ENCODE measurements around the gene MAP4K5.
A peak's percentile ranks its signal among the peaks of the same experiment; 100 is the strongest.
"Not testable (repeated sequence)": the region's sequence is repeated elsewhere in the genome, so short reads cannot be mapped to it uniquely, and the experiment has no call there.

The MAP4K5 gene

DNA sequence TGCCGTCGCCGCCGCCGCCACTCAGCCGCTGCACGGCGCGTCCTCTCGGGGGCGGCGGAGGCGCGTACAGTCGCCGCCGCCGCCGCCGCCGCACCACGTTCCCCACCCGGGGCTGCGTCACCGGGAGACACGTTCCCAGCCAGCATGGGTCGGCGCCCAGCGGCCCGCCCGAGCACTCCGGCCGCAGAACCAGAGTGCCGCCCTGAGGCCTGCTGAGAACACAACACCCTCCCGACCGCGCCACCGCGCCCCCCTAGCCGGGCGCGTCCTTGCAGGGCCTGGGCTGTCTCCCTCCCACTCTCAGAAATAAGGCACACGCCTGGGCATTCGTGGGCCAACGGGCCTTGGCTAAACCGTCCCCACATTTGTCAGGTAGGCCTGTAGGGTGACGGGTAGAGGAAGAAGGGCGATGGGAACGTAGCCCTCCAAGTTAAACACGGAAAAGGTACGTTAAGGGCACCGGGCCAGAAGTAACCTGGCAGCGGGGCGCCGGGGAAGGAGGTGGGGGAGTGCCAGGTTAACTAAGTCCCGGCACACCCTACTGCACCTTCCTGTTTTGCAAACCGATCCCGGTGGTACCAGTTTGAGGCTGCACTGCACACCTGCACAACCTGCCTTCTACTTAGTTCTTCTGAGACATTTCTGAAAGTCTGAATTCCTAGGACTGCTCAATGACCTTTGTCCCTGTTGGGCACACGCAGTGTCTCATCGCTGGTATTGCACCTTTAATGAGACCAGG, at the start of gene MAP4K5:
TSS of gene MAP4K5 (minus strand) at position 68 of the 739 bp plus-strand sequence. CDS start 520 bp downstream, outside the sequence.
- peak within 1 kb of the TSS; percentile 85 for H3K9ac ChIP-seq (ENCODE audit: low read length)
- no peaks in the 10 kb centered on the region for H3K9me3 ChIP-seq (ENCODE audit: control insufficient read depth, low read length)
- peak within 1 kb of the TSS; percentile 68 for H3K4me3 ChIP-seq (ENCODE audit: low read length)
- H3K4me1 ChIP-seq (ENCODE audit: control insufficient read depth, insufficient read depth, low read length), result peaks cover 15% of the 10 kb centered on the region
- no peaks in the 10 kb centered on the region for H3K36me3 ChIP-seq (ENCODE audit: control insufficient read depth, insufficient read depth, low read length)
- H3K27me3 ChIP-seq (ENCODE audit: control insufficient read depth, insufficient read depth, low read length), result no peaks in the 10 kb centered on the region

GRCh38 chr14:50578433-50578832, 46.1 kb upstream of the MAP4K5 start:
- Histone ChIP-seq H3K4me1 (ENCODE audit: control insufficient read depth, insufficient read depth, low read length) (peaks cover 4% of the 10 kb centered on the region), H3K36me3 (ENCODE audit: control insufficient read depth, insufficient read depth, low read length) (no peaks in the 10 kb centered on the region), H3K9ac (ENCODE audit: low read length) (no peak overlapping the region), H3K9me3 (ENCODE audit: control insufficient read depth, low read length) (no peaks in the 10 kb centered on the region), H3K4me3 (ENCODE audit: low read length) (no peak overlapping the region), H3K27me3 (ENCODE audit: control insufficient read depth, insufficient read depth, low read length) (no peaks in the 10 kb centered on the region)

DNA sequence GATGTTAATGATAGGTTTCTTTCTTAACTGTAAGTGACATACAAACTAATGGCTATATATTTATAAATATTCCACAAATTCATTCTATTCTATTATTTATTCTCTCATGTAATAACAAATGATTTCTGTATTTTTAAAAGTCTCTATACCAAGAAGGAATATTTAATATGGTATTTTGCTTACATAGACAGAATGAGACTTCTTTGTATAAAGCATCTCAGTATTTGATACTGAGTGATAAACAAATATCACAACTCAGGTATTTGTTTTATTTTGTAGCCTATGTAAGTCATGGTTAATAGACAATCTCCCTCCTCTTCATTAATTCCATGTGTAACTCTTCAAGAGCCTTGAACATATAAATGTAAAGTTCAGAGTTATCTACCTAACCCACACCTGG, 45.6 kb upstream of the MAP4K5 start:
- H3K9me3 ChIP-seq (ENCODE audit: control insufficient read depth, low read length), result no peaks in the 10 kb centered on the region
- H3K9ac ChIP-seq (ENCODE audit: low read length), result no peak overlapping the region
- no peaks in the 10 kb centered on the region for H3K27me3 ChIP-seq (ENCODE audit: control insufficient read depth, insufficient read depth, low read length)

DNA sequence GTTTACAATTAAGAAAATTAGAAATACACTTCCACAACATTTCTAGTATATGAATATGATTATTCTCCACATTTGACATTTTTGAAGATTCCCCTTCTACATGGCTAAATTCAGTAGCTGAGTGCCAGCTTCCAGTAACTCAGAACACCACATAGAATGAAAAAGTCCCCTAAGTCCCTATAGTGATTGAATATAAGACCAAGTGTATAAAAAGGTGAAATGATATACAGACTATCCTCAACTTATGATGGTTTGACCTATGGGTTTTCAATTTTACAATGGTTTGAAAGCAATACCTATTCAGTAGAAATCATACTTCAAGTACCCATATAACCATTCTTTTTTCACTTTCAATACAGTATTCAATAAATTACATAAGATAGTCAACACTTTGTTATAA, 43.4 kb upstream of the MAP4K5 start:
- no peak overlapping the region for H3K9ac ChIP-seq (ENCODE audit: low read length)
- no peak overlapping the region for H3K4me3 ChIP-seq (ENCODE audit: low read length)
- H3K27me3 ChIP-seq (ENCODE audit: control insufficient read depth, insufficient read depth, low read length), result no peaks in the 10 kb centered on the region
- no peaks in the 10 kb centered on the region for H3K9me3 ChIP-seq (ENCODE audit: control insufficient read depth, low read length)
- H3K36me3 ChIP-seq (ENCODE audit: control insufficient read depth, insufficient read depth, low read length), result no peaks in the 10 kb centered on the region
- H3K4me1 ChIP-seq (ENCODE audit: control insufficient read depth, insufficient read depth, low read length), result peaks cover 4% of the 10 kb centered on the region

More for the DNA sequence above, 45.6 kb upstream of the MAP4K5 start:
- no peaks in the 10 kb centered on the region for H3K36me3 ChIP-seq (ENCODE audit: control insufficient read depth, insufficient read depth, low read length)
- peaks cover 4% of the 10 kb centered on the region for H3K4me1 ChIP-seq (ENCODE audit: control insufficient read depth, insufficient read depth, low read length)
- no peak overlapping the region for H3K4me3 ChIP-seq (ENCODE audit: low read length)

DNA sequence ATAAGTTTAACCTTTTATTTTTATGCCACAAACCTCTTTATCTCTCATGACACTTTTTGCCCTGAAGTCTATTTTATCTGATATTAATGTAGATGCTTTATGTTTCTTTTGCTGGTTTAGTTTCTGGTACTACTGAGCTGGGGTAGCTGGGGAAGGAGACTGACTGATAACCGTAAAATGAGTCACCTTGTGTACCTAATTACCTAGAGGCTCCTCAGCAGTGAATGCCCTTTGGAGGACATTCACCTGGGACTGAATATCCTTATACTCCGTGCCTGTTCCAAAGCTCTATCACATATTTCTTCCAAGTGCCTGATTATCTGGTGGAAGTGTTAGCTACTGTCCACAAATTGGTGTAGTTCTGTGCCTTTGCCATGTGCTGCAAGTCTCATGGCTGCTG, 41.5 kb upstream of the MAP4K5 start:
- no peak overlapping the region for H3K4me3 ChIP-seq (ENCODE audit: low read length)
- H3K4me1 ChIP-seq (ENCODE audit: control insufficient read depth, insufficient read depth, low read length), result peaks cover 4% of the 10 kb centered on the region
- H3K9me3 ChIP-seq (ENCODE audit: control insufficient read depth, low read length), result no peaks in the 10 kb centered on the region
- no peaks in the 10 kb centered on the region for H3K36me3 ChIP-seq (ENCODE audit: control insufficient read depth, insufficient read depth, low read length)
- H3K9ac ChIP-seq (ENCODE audit: low read length), result no peak overlapping the region
- no peaks in the 10 kb centered on the region for H3K27me3 ChIP-seq (ENCODE audit: control insufficient read depth, insufficient read depth, low read length)

GRCh38 chr14:50569714-50570274, 37.4 kb upstream of the MAP4K5 start:
- H3K27me3 ChIP-seq (ENCODE audit: control insufficient read depth, insufficient read depth, low read length), result no peaks in the 10 kb centered on the region
- H3K4me1 ChIP-seq (ENCODE audit: control insufficient read depth, insufficient read depth, low read length), result peaks cover 4% of the 10 kb centered on the region
- no peak overlapping the region for H3K4me3 ChIP-seq (ENCODE audit: low read length)
- H3K36me3 ChIP-seq (ENCODE audit: control insufficient read depth, insufficient read depth, low read length), result no peaks in the 10 kb centered on the region
- H3K9me3 ChIP-seq (ENCODE audit: control insufficient read depth, low read length), result no peaks in the 10 kb centered on the region
- H3K9ac ChIP-seq (ENCODE audit: low read length), result no peak overlapping the region

GRCh38 chr14:50562841-50563240, 30.5 kb upstream of the MAP4K5 start:
- no peaks in the 10 kb centered on the region for H3K36me3 ChIP-seq (ENCODE audit: control insufficient read depth, insufficient read depth, low read length)
- H3K27me3 ChIP-seq (ENCODE audit: control insufficient read depth, insufficient read depth, low read length), result peaks cover 17% of the 10 kb centered on the region
- H3K4me3 ChIP-seq (ENCODE audit: low read length), result no peak overlapping the region
- H3K9ac ChIP-seq (ENCODE audit: low read length), result no peak overlapping the region
- H3K4me1 ChIP-seq (ENCODE audit: control insufficient read depth, insufficient read depth, low read length), result no peaks in the 10 kb centered on the region
- no peaks in the 10 kb centered on the region for H3K9me3 ChIP-seq (ENCODE audit: control insufficient read depth, low read length)

DNA sequence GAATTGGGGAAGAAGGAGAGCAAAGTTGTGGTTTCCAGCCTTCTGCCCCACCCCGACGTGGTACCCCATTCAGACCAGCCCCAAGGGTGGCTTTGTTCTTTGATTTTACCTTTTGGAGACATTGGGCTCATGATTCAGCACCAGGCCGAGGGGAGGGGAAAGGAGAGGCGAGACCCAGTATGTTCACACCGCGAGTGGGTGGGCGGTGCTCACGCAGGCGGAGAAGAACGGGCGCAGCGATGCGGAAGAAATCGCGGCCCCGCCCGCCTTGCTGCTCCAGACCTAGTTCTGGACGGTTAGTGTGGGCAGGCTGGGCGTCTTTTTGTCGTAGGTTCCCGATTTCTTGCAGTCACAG, 28.5 kb upstream of the MAP4K5 start:
- H3K4me3 ChIP-seq (ENCODE audit: low read length), result peak overlapping the region; percentile 58
- H3K36me3 ChIP-seq (ENCODE audit: control insufficient read depth, insufficient read depth, low read length), result no peaks in the 10 kb centered on the region
- H3K9ac ChIP-seq (ENCODE audit: low read length), result peak overlapping the region; percentile 67
- no peaks in the 10 kb centered on the region for H3K4me1 ChIP-seq (ENCODE audit: control insufficient read depth, insufficient read depth, low read length)
- H3K27me3 ChIP-seq (ENCODE audit: control insufficient read depth, insufficient read depth, low read length), result peaks cover 17% of the 10 kb centered on the region
- H3K9me3 ChIP-seq (ENCODE audit: control insufficient read depth, low read length), result no peaks in the 10 kb centered on the region

- H3K9me3 ChIP-seq (ENCODE audit: control insufficient read depth, low read length), result no peaks in the 10 kb centered on the region
- H3K4me1 ChIP-seq (ENCODE audit: control insufficient read depth, insufficient read depth, low read length), result no peaks in the 10 kb centered on the region
- peaks cover 17% of the 10 kb centered on the region for H3K27me3 ChIP-seq (ENCODE audit: control insufficient read depth, insufficient read depth, low read length)
- no peaks in the 10 kb centered on the region for H3K36me3 ChIP-seq (ENCODE audit: control insufficient read depth, insufficient read depth, low read length)
- H3K4me3 ChIP-seq (ENCODE audit: low read length), result peak within 1 kb of the TSS; percentile 58
- H3K9ac ChIP-seq (ENCODE audit: low read length), result peak within 1 kb of the TSS; percentile 67
Measured at GRCh38 chr14:50559990-50560930, 27.9 kb upstream of the MAP4K5 start, which contains the start of gene ATL1. Gene ATL1, plus strand, starts transcription at chr14:50560145. Its CDS starts 121 bp downstream, at chr14:50560266.

DNA sequence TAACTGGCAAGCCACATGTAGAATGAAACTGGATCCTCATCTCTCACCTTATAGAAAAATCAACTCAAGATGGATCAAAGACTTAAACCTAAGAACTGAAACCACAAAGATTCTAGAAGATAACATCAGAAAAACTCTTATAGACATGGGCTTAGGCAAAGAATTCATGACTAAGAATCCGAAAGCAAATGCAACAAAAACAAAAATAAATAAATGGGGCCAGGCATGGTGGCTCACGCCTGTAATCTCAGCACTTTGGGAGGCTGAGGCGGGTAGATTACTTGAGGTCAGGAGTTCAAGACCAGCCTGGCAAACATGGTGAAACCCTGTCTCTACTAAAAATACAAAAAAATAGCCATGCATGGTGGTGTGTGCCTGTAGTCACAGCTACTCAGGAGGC, 20.4 kb upstream of the MAP4K5 start:
- H3K27me3 ChIP-seq (ENCODE audit: control insufficient read depth, insufficient read depth, low read length); H3K4me3 ChIP-seq (ENCODE audit: low read length); H3K9ac ChIP-seq (ENCODE audit: low read length); H3K36me3 ChIP-seq (ENCODE audit: control insufficient read depth, insufficient read depth, low read length); H3K4me1 ChIP-seq (ENCODE audit: control insufficient read depth, insufficient read depth, low read length); H3K9me3 ChIP-seq (ENCODE audit: control insufficient read depth, low read length): not testable (repeated sequence)

- Histone ChIP-seq H3K9ac (ENCODE audit: low read length) (no peak overlapping the region), H3K27me3 (ENCODE audit: control insufficient read depth, insufficient read depth, low read length) (no peaks in the 10 kb centered on the region), H3K9me3 (ENCODE audit: control insufficient read depth, low read length) (no peaks in the 10 kb centered on the region), H3K36me3 (ENCODE audit: control insufficient read depth, insufficient read depth, low read length) (no peaks in the 10 kb centered on the region), H3K4me1 (ENCODE audit: control insufficient read depth, insufficient read depth, low read length) (no peaks in the 10 kb centered on the region), H3K4me3 (ENCODE audit: low read length) (no peak overlapping the region)
Measured at GRCh38 chr14:50551877-50552276, 19.5 kb upstream of the MAP4K5 start.

GRCh38 chr14:50550294-50550693, 17.9 kb upstream of the MAP4K5 start:
- Histone ChIP-seq H3K9me3 (ENCODE audit: control insufficient read depth, low read length) (no peaks in the 10 kb centered on the region), H3K9ac (ENCODE audit: low read length) (no peak overlapping the region), H3K4me3 (ENCODE audit: low read length) (no peak overlapping the region), H3K36me3 (ENCODE audit: control insufficient read depth, insufficient read depth, low read length) (no peaks in the 10 kb centered on the region), H3K27me3 (ENCODE audit: control insufficient read depth, insufficient read depth, low read length) (no peaks in the 10 kb centered on the region), H3K4me1 (ENCODE audit: control insufficient read depth, insufficient read depth, low read length) (no peaks in the 10 kb centered on the region)

All from mucosa of stomach (tissue), 1 donor.